ENCODE measurements around the gene TRMU. TPM values are rescaled to one million over a fixed set of nuclear protein-coding genes. Genes with fewer than 3 reads are reported as not detected.

The TRMU gene
- total RNA-seq, 4 donors from 2014 or later = 35.2 to 101 (median 83.3) TPM

DNA sequence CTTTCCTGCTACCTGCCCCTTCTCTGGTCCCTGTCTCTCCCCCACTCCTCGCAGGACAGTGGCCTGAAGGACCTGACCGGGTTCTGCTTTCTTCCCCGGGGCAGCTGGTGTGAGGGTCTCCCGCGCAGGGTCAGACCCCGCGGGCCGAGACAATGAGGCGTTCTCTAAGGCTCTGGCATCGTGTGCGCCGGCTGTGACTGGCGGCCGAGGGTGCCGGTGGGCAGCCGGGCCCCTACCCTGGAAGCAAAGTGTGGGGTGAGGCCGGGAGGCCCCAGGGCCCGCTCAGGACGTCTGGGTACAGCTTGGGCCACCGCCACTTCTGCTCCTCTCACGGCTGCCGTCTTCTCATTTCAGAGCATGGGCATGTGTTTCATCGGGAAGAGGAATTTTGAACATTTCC, 16.3 kb downstream of the TRMU start:
- H3K4me1 ChIP-seq = no peaks in the 10 kb centered on the region
- DNase-seq = no peak
- no peak for TF ChIP-seq POLR2A (IDR thresholded peaks at IDR 0.05)
- TF ChIP-seq, protein P1, sequence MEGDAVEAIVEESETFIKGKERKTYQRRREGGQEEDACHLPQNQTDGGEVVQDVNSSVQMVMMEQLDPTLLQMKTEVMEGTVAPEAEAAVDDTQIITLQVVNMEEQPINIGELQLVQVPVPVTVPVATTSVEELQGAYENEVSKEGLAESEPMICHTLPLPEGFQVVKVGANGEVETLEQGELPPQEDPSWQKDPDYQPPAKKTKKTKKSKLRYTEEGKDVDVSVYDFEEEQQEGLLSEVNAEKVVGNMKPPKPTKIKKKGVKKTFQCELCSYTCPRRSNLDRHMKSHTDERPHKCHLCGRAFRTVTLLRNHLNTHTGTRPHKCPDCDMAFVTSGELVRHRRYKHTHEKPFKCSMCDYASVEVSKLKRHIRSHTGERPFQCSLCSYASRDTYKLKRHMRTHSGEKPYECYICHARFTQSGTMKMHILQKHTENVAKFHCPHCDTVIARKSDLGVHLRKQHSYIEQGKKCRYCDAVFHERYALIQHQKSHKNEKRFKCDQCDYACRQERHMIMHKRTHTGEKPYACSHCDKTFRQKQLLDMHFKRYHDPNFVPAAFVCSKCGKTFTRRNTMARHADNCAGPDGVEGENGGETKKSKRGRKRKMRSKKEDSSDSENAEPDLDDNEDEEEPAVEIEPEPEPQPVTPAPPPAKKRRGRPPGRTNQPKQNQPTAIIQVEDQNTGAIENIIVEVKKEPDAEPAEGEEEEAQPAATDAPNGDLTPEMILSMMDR (IDR thresholded peaks at IDR 0.05) = no peak
- no peak overlapping the region for H3K27ac ChIP-seq
- no peaks in the 10 kb centered on the region for H3K9me3 ChIP-seq
- H3K27me3 ChIP-seq = no peaks in the 10 kb centered on the region
- no peak overlapping the region for H3K4me3 ChIP-seq
- H3K36me3 ChIP-seq = peaks cover 0 to 96% (median 0%) of the 10 kb centered on the region in 3 donors

DNA sequence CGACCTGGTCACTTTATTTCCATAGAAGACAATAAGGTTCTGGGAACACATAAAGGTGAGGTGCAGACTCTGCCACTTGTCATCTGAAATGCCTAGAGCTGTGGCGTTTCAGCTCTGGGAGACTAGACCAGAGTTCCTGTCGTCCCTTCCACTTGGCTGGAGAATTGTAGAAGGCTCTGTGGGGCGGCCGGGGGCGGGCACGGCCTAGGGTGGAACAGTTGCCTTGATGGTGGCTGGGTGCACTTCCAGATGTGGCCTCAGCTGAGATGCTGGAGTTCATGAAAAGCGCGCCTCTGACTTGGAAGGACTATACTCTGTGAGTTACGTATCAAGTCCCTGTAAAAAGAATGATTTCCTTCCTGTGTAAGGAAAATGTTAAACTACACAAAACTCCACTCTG, 16.8 kb downstream of the TRMU start:
- no peaks in the 10 kb centered on the region for H3K27me3 ChIP-seq
- no peaks in the 10 kb centered on the region for H3K9me3 ChIP-seq
- H3K36me3 ChIP-seq = peaks cover 0 to 96% (median 0%) of the 10 kb centered on the region in 3 donors
- no peak overlapping the region for H3K4me3 ChIP-seq
- no peak overlapping the region for H3K27ac ChIP-seq
- no peak for TF ChIP-seq POLR2A (IDR thresholded peaks at IDR 0.05)
- TF ChIP-seq, protein P1 (IDR thresholded peaks at IDR 0.05) = no peak
- no peak for DNase-seq
- H3K4me1 ChIP-seq = no peaks in the 10 kb centered on the region

DNA sequence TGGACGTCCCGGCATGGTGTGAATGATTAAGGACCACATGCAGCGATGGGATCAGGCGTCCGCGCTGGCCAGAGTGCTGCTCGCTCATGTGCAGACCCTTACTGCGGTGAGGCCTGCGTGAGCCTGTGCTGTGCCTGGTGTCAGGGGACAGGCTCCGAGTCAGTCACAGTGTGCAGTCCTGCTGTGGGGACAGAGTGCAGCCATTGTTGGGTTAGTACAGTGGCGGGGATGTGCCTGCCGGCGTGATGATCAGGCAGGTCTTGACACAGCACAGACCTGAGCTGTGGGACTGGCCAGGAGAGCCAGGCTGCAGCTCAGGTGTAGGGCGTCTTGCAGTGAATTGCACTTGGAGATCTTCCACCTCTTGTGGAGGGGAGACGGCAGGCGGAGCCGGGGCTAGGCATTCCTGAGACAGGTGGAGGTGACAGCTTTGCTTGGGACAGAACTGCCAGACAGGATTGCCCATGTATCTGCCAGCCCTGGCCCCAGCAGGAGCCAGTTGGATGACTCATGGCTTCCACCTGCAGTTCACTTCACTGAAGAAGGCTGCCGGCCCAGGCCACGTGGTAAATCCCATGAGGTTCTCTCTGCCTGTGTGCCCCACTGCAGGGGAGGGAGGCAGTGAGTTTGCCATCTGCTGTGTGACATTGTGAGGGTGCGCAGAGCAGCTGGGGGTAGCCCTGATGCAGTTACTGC, 17.3 kb downstream of the TRMU start:
- TF ChIP-seq, protein P1 (IDR thresholded peaks at IDR 0.05) = no peak
- no peak for TF ChIP-seq POLR2A (IDR thresholded peaks at IDR 0.05)
- no peaks in the 10 kb centered on the region for H3K27me3 ChIP-seq
- H3K27ac ChIP-seq = no peak overlapping the region
- no peak overlapping the region for H3K4me3 ChIP-seq
- peaks cover 0 to 92% (median 0%) of the 10 kb centered on the region in 3 donors for H3K36me3 ChIP-seq
- peak in 1 of 3 donors; percentile 50 for DNase-seq
- no peaks in the 10 kb centered on the region for H3K9me3 ChIP-seq
- no peaks in the 10 kb centered on the region for H3K4me1 ChIP-seq

DNA sequence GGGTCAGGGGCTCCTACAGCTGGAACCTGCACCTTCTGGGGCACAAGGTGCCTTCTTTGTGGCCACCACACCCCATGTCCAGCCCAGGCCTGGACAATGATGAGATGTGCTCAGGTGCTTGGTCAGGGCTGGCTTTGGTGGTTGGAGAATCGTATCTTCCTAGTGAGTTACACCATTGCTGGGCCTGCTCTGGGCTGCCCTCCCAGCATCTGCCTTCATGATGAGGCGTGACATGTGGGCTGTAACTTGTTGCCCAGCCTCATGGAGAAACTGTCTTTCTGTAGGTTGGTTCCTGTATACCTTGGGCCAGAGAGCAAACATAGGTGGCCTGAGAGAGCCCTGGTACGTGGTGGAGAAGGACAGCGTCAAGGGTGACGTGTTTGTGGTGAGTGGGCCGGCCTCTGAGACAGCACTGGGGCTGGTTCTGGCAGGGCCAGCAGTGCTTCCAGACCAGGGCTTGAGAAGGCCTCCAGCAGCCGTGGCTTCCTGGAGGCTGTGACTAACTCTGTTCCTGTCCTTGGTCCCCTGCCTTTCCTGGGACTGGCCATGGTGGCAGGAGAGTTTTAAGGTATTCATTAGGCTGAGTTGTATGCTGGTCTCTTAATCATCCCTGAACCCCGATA, 18.1 kb downstream of the TRMU start:
- TF ChIP-seq, protein P1 (IDR thresholded peaks at IDR 0.05) = no peak
- TF ChIP-seq POLR2A (IDR thresholded peaks at IDR 0.05) = no peak
- Histone ChIP-seq H3K27me3 (no peaks in the 10 kb centered on the region), H3K4me1 (no peaks in the 10 kb centered on the region), H3K27ac (no peak overlapping the region), H3K9me3 (no peaks in the 10 kb centered on the region), H3K4me3 (no peak overlapping the region), H3K36me3 (peaks cover 0 to 85% (median 0%) of the 10 kb centered on the region in 3 donors)
- no peak for DNase-seq

DNA sequence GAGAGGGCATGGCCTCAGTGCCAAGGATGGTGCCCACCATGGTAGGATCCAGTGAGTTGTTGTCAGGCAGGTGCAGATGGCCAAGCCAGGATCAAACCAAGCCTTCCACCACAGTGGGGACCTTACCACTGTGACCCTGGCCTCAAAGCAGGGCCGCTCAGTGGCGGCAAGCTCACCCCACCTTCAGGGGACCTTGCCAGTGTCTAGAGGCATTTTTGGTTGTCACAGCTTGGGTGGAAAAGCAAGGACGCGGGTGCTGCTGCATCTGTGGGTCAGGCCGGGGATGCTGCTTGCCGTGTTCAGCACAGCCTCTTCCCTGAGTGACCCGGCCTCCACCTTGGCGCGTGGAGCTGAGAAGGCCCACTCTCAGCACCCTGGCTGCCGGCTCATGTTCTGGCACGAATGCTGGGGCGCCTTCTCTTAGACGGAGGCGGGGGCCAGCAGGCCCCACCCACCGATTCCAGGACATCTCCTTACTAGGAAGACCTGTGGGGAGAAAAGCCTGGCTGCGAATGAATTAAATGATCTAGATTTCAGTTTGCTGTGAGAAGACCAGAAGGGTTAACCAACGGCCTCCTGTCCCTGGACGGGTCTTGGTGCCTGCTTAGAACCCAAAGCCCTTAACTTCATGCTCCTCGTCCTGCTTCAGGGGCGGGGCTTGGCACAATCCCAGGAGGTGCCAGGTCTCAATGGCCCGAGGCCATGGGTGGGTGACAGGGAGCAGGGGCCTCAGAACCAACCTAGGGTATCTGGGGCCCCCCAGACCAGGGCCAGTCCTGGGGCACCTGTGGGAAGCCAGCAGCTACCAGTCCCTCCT, 18.9 kb downstream of the TRMU start:
- H3K27me3 ChIP-seq = no peaks in the 10 kb centered on the region
- TF ChIP-seq, protein P1 (IDR thresholded peaks at IDR 0.05) = no peak
- no peak for TF ChIP-seq POLR2A (IDR thresholded peaks at IDR 0.05)
- no peaks in the 10 kb centered on the region for H3K4me1 ChIP-seq
- H3K9me3 ChIP-seq = no peaks in the 10 kb centered on the region
- H3K36me3 ChIP-seq = peaks cover 0 to 77% (median 0%) of the 10 kb centered on the region in 3 donors
- no peak overlapping the region for H3K27ac ChIP-seq
- DNase-seq = peak in 1 of 3 donors; percentile 48
- no peak overlapping the region for H3K4me3 ChIP-seq
